Measurements from ENCODE around the gene OR3A2.
"Not testable (repeated sequence)": the region's sequence is repeated elsewhere in the genome, so short reads cannot be mapped to it uniquely, and the experiment has no call there.

Gene OR3A2

GRCh38 chr17:3282901-3283300 is 103.2 kb downstream of the OR3A2 start:
- Histone ChIP-seq H3K27me3 (ENCODE audit: control insufficient read depth in 1 of 2, insufficient read depth in 2 of 2, low read length in 2 of 2) (no peaks in the 10 kb centered on the region), H3K27ac (ENCODE audit: low read depth, low read length) (no peak overlapping the region), H3K9me3 (ENCODE audit: low read length) (no peaks in the 10 kb centered on the region), H3K36me3 (ENCODE audit: insufficient read depth, low read length) (no peaks in the 10 kb centered on the region), H3K4me1 (ENCODE audit: insufficient read depth, low read length) (no peaks in the 10 kb centered on the region), H3K9ac (ENCODE audit: low read length) (no peak overlapping the region), H3K4me3 (ENCODE audit: low read depth in 1 of 2, low read length in 2 of 2) (no peak overlapping the region)

- Histone ChIP-seq H3K27me3 (ENCODE audit: control insufficient read depth in 1 of 2, insufficient read depth in 2 of 2, low read length in 2 of 2) (no peaks in the 10 kb centered on the region), H3K9me3 (ENCODE audit: low read length) (no peaks in the 10 kb centered on the region), H3K4me3 (ENCODE audit: low read depth in 1 of 2, low read length in 2 of 2) (no peak overlapping the region)
Measured at GRCh38 chr17:3276126-3276525, 110.0 kb downstream of the OR3A2 start.

DNA sequence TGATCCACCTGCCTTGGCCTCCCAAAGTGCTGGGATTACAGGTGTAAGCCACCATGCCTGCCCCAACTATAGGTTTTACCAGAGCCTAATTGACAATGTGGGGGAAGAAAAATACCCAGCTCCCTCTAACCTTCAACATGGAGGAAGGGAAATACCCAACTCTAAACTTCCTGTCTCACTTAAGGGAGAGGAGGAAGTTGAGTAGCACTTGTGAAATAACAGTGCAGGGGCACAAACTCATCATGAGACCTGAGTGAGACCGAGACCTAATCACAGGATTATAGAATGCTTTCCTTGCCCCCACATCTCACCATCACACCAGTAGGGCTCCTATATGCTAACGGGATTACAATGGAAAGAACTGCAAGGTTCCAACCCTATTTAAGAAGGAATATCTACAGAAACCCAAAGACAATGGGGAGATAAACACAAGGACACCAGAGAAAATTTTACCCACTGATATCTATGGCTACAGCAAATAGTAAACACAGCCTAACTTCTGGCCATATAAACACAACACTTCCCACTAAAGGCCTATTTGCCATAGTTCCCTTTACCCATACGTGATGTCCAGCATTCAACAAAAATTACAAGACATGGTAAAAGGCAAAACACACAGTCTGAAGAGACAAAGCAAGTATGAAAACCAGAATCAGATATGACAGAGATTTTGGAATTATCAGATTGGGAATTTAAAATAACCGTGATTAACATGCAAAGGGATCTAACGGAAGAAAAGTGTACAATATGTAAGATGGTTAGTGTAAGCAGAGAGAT is 114.8 kb downstream of the OR3A2 start:
- Histone ChIP-seq H3K9ac (ENCODE audit: low read length) (no peak overlapping the region), H3K36me3 (ENCODE audit: insufficient read depth, low read length) (no peaks in the 10 kb centered on the region), H3K27me3 (ENCODE audit: control insufficient read depth in 1 of 2, insufficient read depth in 2 of 2, low read length in 2 of 2) (no peaks in the 10 kb centered on the region), H3K27ac (ENCODE audit: low read depth, low read length) (no peak overlapping the region), H3K4me1 (ENCODE audit: insufficient read depth, low read length) (no peaks in the 10 kb centered on the region), H3K4me3 (ENCODE audit: low read depth in 1 of 2, low read length in 2 of 2) (no peak overlapping the region), H3K9me3 (ENCODE audit: low read length) (no peaks in the 10 kb centered on the region)

More at GRCh38 chr17:3276126-3276525, 110.0 kb downstream of the OR3A2 start:
- no peaks in the 10 kb centered on the region for H3K4me1 ChIP-seq (ENCODE audit: insufficient read depth, low read length)
- no peak overlapping the region for H3K9ac ChIP-seq (ENCODE audit: low read length)
- no peak overlapping the region for H3K27ac ChIP-seq (ENCODE audit: low read depth, low read length)
- no peaks in the 10 kb centered on the region for H3K36me3 ChIP-seq (ENCODE audit: insufficient read depth, low read length)

DNA sequence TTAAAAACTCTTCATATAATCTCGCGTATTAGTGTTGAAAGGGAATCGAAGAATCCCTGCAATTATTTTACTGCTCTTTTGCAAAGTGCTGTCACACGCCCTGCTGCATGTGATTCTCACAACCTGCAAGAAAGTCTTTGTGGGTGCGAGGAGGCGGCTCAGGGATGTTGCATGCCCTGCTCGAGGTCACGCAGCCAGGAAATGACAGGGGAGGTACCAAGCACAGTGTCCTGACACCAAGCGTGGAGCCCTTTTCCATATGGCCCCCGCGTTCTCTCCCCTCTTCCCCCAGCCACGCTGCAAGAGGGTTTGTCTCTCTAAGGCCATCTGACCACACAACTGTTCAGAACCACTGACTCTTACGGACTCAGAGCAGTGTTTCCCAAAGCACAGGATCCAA is 125.5 kb downstream of the OR3A2 start:
- H3K4me3 ChIP-seq (ENCODE audit: low read depth in 1 of 2, low read length in 2 of 2), result no peak overlapping the region
- H3K9ac ChIP-seq (ENCODE audit: low read length), result no peak overlapping the region
- no peaks in the 10 kb centered on the region for H3K27me3 ChIP-seq (ENCODE audit: control insufficient read depth in 1 of 2, insufficient read depth in 2 of 2, low read length in 2 of 2)
- no peaks in the 10 kb centered on the region for H3K4me1 ChIP-seq (ENCODE audit: insufficient read depth, low read length)
- H3K36me3 ChIP-seq (ENCODE audit: insufficient read depth, low read length), result no peaks in the 10 kb centered on the region
- no peaks in the 10 kb centered on the region for H3K9me3 ChIP-seq (ENCODE audit: low read length)
- no peak overlapping the region for H3K27ac ChIP-seq (ENCODE audit: low read depth, low read length)

GRCh38 chr17:3260163-3260562 is 125.9 kb downstream of the OR3A2 start:
- no peak overlapping the region for H3K9ac ChIP-seq (ENCODE audit: low read length)
- H3K4me1 ChIP-seq (ENCODE audit: insufficient read depth, low read length), result no peaks in the 10 kb centered on the region
- H3K9me3 ChIP-seq (ENCODE audit: low read length), result no peaks in the 10 kb centered on the region
- no peaks in the 10 kb centered on the region for H3K27me3 ChIP-seq (ENCODE audit: control insufficient read depth in 1 of 2, insufficient read depth in 2 of 2, low read length in 2 of 2)
- no peak overlapping the region for H3K27ac ChIP-seq (ENCODE audit: low read depth, low read length)
- no peak overlapping the region for H3K4me3 ChIP-seq (ENCODE audit: low read depth in 1 of 2, low read length in 2 of 2)
- H3K36me3 ChIP-seq (ENCODE audit: insufficient read depth, low read length), result no peaks in the 10 kb centered on the region

DNA sequence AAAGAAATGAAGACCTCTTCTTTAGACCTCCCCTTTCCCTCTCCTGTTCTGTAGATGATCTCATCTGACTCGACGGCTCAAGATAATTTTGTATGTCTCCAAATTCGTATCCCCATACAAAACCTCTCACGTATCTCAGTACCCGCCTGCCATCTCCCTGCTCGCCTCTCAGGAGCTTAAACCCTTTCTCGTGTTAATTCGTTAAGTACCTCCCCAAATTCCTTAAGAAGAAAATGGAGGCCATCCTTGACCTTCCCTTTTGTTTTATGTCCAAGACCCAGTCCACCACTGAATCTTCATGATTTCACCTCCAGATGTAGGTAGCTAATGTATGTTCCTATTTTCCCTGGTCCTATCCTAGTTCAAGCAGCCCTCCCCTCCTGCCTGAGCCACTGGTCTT is 129.5 kb downstream of the OR3A2 start:
- H3K4me3 ChIP-seq (ENCODE audit: low read depth in 1 of 2, low read length in 2 of 2), result no peak overlapping the region
- no peaks in the 10 kb centered on the region for H3K36me3 ChIP-seq (ENCODE audit: insufficient read depth, low read length)
- H3K4me1 ChIP-seq (ENCODE audit: insufficient read depth, low read length), result no peaks in the 10 kb centered on the region
- no peaks in the 10 kb centered on the region for H3K27me3 ChIP-seq (ENCODE audit: control insufficient read depth in 1 of 2, insufficient read depth in 2 of 2, low read length in 2 of 2)
- no peak overlapping the region for H3K9ac ChIP-seq (ENCODE audit: low read length)
- H3K9me3 ChIP-seq (ENCODE audit: low read length), result no peaks in the 10 kb centered on the region
- H3K27ac ChIP-seq (ENCODE audit: low read depth, low read length), result no peak overlapping the region

- H3K9me3 ChIP-seq (ENCODE audit: low read length); H3K9ac ChIP-seq (ENCODE audit: low read length); H3K27me3 ChIP-seq (ENCODE audit: control insufficient read depth in 1 of 2, insufficient read depth in 2 of 2, low read length in 2 of 2); H3K4me1 ChIP-seq (ENCODE audit: insufficient read depth, low read length); H3K27ac ChIP-seq (ENCODE audit: low read depth, low read length); H3K4me3 ChIP-seq (ENCODE audit: low read depth in 1 of 2, low read length in 2 of 2); H3K36me3 ChIP-seq (ENCODE audit: insufficient read depth, low read length): not testable (repeated sequence)
Measured at GRCh38 chr17:3249013-3249412, 137.1 kb downstream of the OR3A2 start.

DNA sequence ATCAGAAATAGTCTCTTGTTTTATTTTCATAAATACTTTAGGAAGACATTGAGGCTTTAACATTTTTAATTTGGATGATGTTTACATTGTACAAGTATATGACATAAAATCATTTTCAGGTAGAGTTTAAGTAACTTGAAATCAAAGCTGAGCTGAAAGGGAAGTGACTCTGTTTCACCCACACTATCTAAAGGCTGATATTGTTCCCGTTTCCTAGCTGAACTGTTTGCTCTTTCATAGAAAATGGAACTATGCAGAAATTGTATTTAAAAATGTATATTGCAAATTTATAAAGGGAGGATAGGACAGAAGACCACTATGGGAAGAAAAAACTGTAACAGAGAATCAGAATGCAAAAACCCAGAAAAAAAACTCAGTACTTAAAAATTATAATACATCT is 141.3 kb downstream of the OR3A2 start:
- not testable (repeated sequence) for H3K9me3 ChIP-seq (ENCODE audit: low read length); H3K4me1 ChIP-seq (ENCODE audit: insufficient read depth, low read length); H3K27me3 ChIP-seq (ENCODE audit: control insufficient read depth in 1 of 2, insufficient read depth in 2 of 2, low read length in 2 of 2); H3K9ac ChIP-seq (ENCODE audit: low read length); H3K36me3 ChIP-seq (ENCODE audit: insufficient read depth, low read length); H3K27ac ChIP-seq (ENCODE audit: low read depth, low read length); H3K4me3 ChIP-seq (ENCODE audit: low read depth in 1 of 2, low read length in 2 of 2)

- H3K27me3 ChIP-seq (ENCODE audit: control insufficient read depth in 1 of 2, insufficient read depth in 2 of 2, low read length in 2 of 2); H3K9ac ChIP-seq (ENCODE audit: low read length); H3K27ac ChIP-seq (ENCODE audit: low read depth, low read length); H3K36me3 ChIP-seq (ENCODE audit: insufficient read depth, low read length); H3K4me1 ChIP-seq (ENCODE audit: insufficient read depth, low read length); H3K4me3 ChIP-seq (ENCODE audit: low read depth in 1 of 2, low read length in 2 of 2); H3K9me3 ChIP-seq (ENCODE audit: low read length): not testable (repeated sequence)
Measured at GRCh38 chr17:3241044-3241443, 145.1 kb downstream of the OR3A2 start.

GRCh38 chr17:3238685-3239084 is 147.4 kb downstream of the OR3A2 start:
- not testable (repeated sequence) for H3K9me3 ChIP-seq (ENCODE audit: low read length); H3K4me3 ChIP-seq (ENCODE audit: low read depth in 1 of 2, low read length in 2 of 2); H3K36me3 ChIP-seq (ENCODE audit: insufficient read depth, low read length); H3K27ac ChIP-seq (ENCODE audit: low read depth, low read length); H3K27me3 ChIP-seq (ENCODE audit: control insufficient read depth in 1 of 2, insufficient read depth in 2 of 2, low read length in 2 of 2); H3K4me1 ChIP-seq (ENCODE audit: insufficient read depth, low read length); H3K9ac ChIP-seq (ENCODE audit: low read length)

DNA sequence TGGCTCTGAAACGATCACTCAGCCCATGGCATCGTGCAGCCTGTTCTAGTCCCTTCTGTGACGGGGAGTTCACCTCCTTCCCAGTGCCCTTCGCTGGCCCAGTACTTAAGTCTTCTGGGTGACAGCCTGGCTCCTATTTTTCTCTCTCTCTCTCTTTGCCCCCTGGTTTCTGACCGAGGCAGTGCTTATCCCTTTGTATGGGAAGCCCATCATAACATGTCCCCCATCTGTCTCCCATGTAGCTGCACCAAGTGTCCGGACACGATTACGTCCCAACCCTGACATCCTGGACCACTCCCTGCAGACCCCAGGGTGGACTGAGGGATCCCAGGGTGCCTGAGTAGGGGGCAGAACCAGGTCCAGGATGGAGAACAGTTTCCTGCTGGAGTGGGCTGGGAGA is 153.8 kb downstream of the OR3A2 start:
- not testable (repeated sequence) for H3K27ac ChIP-seq (ENCODE audit: low read depth, low read length); H3K4me3 ChIP-seq (ENCODE audit: low read depth in 1 of 2, low read length in 2 of 2); H3K36me3 ChIP-seq (ENCODE audit: insufficient read depth, low read length); H3K9ac ChIP-seq (ENCODE audit: low read length); H3K4me1 ChIP-seq (ENCODE audit: insufficient read depth, low read length); H3K9me3 ChIP-seq (ENCODE audit: low read length); H3K27me3 ChIP-seq (ENCODE audit: control insufficient read depth in 1 of 2, insufficient read depth in 2 of 2, low read length in 2 of 2)
